Endothelial cell of umbilical vein (primary cell): ENCODE measurements around the gene MYT1. TPM values are rescaled to one million over a fixed set of nuclear protein-coding genes. Genes with fewer than 3 reads are reported as not detected.

ENCODE experiments used
- BruUV-seq: library from RNA; stranded (reverse); fragments of 400-500 nt; replicated peaks from 2 replicates; lab custom pipeline; 2021; lab: Mats Ljungman, UMichigan
- CTCF ChIA-PET: fragments of 300-600, 350-600 bp; sonication (Branson Sonifier 250); formaldehyde crosslinking; loops from one replicate; lab custom pipeline; 2021; ENCODE audit warnings: antibody characterized with exemption, inconsistent platforms; lab: Charles Lee
- POLR2A ChIA-PET: fragments of 300-600, 350-600 bp; sonication (Branson Sonifier 250); formaldehyde crosslinking; loops from one replicate; lab custom pipeline; 2021; ENCODE audit warnings: antibody characterized with exemption, inconsistent platforms; lab: Charles Lee
- DNase-seq: peaks from one replicate; pipeline ENCODE4 v3.0.0-alpha.2; 2011; ENCODE audit warnings: low read depth, low spot score
- FAIRE-seq: peaks from 2 replicates; lab custom pipeline; 2011; peaks lifted over from hg19 to GRCh38; lab: Jason Lieb, UNC
- H2AFZ ChIP-seq: 2 replicates; pipeline ENCODE4 v1.6.0; 2012; ENCODE audit warnings: low read depth, low read length, control low read depth, inconsistent platforms
- H3K27ac ChIP-seq: 2 replicates; pipeline ENCODE4 v1.5.1; 2011; ENCODE audit warnings: low read depth, mild to moderate bottlenecking, control low read depth, low read length, moderate library complexity; ENCODE audit not compliant: insufficient read depth
- H3K27me3 ChIP-seq, 2 experiments: 2 replicates each; pipeline versions ENCODE4 v1.6.0 to v1.6.1; 2011; ENCODE audit warnings: low read length in 2 of 2, mixed read lengths in 1 of 2; ENCODE audit not compliant: control insufficient read depth in 2 of 2, insufficient read depth in 2 of 2
- H3K36me3 ChIP-seq, 2 experiments: 2 replicates in 1 of 2; 3 replicates in 1 of 2; pipeline ENCODE4 v1.5.1; 2011; ENCODE audit warnings: low read length in 2 of 2, mild to moderate bottlenecking in 1 of 2, moderate library complexity in 1 of 2; ENCODE audit not compliant: control insufficient read depth in 2 of 2, insufficient read depth in 2 of 2; ENCODE audit errors: extremely low read depth in 1 of 2
- H3K4me1 ChIP-seq: 3 replicates; pipeline ENCODE4 v1.5.1; 2011; ENCODE audit warnings: mild to moderate bottlenecking, low read length; ENCODE audit not compliant: control insufficient read depth, insufficient read depth; ENCODE audit errors: extremely low read depth
- H3K4me2 ChIP-seq: 2 replicates; pipeline ENCODE4 v1.6.1; 2011; ENCODE audit warnings: low read length, control low read depth, mixed read lengths; ENCODE audit not compliant: insufficient read depth
- H3K4me3 ChIP-seq, 3 experiments: fragments of 200-600 bp in 1 of 3; sonication (generic), shearing (Covaris generic) in 1 of 3; replicated peaks in 1 of 3; 2 replicates each; pipeline ENCODE4 v1.5.1; 2011 to 2016; ENCODE audit warnings: control low read depth in 3 of 3, low read length in 3 of 3, mild to moderate bottlenecking in 2 of 3, inconsistent platforms in 1 of 3, low read depth in 1 of 3, moderate library complexity in 1 of 3; ENCODE audit not compliant: insufficient read depth in 1 of 3
- H3K79me2 ChIP-seq: 2 replicates; pipeline ENCODE4 v1.6.0; 2012; ENCODE audit warnings: low read length, inconsistent platforms; ENCODE audit not compliant: control insufficient read depth, insufficient read depth
- H3K9ac ChIP-seq: replicated peaks from 2 replicates; pipeline ENCODE3; 2011; ENCODE audit warnings: low read length, control low read depth; ENCODE audit not compliant: insufficient read depth; ENCODE audit errors: extremely low read depth
- H3K9me1 ChIP-seq: replicated peaks from 3 replicates; pipeline ENCODE4 v1.6.0; 2011; ENCODE audit warnings: mild to moderate bottlenecking, low read length; ENCODE audit not compliant: control insufficient read depth, insufficient read depth; ENCODE audit errors: extremely low read depth
- H3K9me3 ChIP-seq: replicated peaks from 2 replicates; pipeline ENCODE4 v1.5.1; 2012; ENCODE audit warnings: low read length, inconsistent platforms; ENCODE audit not compliant: control insufficient read depth, insufficient read depth
- H4K20me1 ChIP-seq: replicated peaks from 2 replicates; pipeline ENCODE3; 2011; ENCODE audit warnings: mild to moderate bottlenecking, low read length; ENCODE audit not compliant: control insufficient read depth, insufficient read depth; ENCODE audit errors: extremely low read depth
- CTCF ChIP-seq, 2 donors: IDR thresholded peaks; 1 replicate in 1 of 2; 2 replicates in 1 of 2; pipeline ENCODE4 v1.5.1; 2011; ENCODE audit warnings: low read length in 2 of 2, mild to moderate bottlenecking in 2 of 2, moderate library complexity in 2 of 2, control low read depth in 1 of 2, inconsistent platforms in 1 of 2, low read depth in 1 of 2; ENCODE audit not compliant: insufficient read depth in 1 of 2; ENCODE audit errors: extremely low read depth in 1 of 2
- MYC ChIP-seq: IDR thresholded peaks from one replicate; pipeline ENCODE4 v1.6.1; 2011; ENCODE audit warnings: mild to moderate bottlenecking, low read depth, low read length
- dilution Hi-C: fragments of 300-500 bp; cut with MboI; formaldehyde crosslinking; loops from one replicate; pipeline ENCODE4 v1.15.0; 2019; ENCODE audit warnings: low sequenced_read_pairs; ENCODE audit not compliant: extremely low pct_ligation_motif_present
- intact Hi-C: fragments of 100-400 bp; cut with micrococcal nuclease; formaldehyde crosslinking; loops from one replicate; pipeline ENCODE4 v1.10.0; 2022
- polyA plus RNA-seq, 4 experiments: library from polyadenylated mRNA; depleted of rRNA in 3 of 4; stranded (reverse) in 3 of 4; unstranded in 1 of 4; fragments of >200 nt; gene quantifications; 2 replicates each; pipeline versions ENCODE4 v1.2.1 to v1.2.3, GENCODE V29; 2011 to 2012; ENCODE audit warnings: missing spikeins in 1 of 4
- total RNA-seq: library from RNA; stranded (reverse); gene quantifications from 2 replicates; pipeline ENCODE4 v1.2.3, GENCODE V29; 2021

The MYT1 gene
- total and polyA plus RNA-seq, 2 donors (not counting 3 experiments of a cell fraction or from before 2014, with no cell fraction given), result not detected

GRCh38 chr20:64156136-64156885, 7.9 kb upstream of the MYT1 start:
- Histone ChIP-seq H4K20me1 (no peaks in the 10 kb centered on the region), H3K4me1 (no peaks in the 10 kb centered on the region), H3K79me2 (no peaks in the 10 kb centered on the region), H3K27me3 (peaks cover 4% of the 10 kb centered on the region in 2 experiments), H3K9me3 (no peaks in the 10 kb centered on the region), H3K4me3 (no peak overlapping the region), H3K9me1 (no peaks in the 10 kb centered on the region), H2AFZ (no peak overlapping the region), H3K27ac (no peak overlapping the region), H3K36me3 (no peaks in the 10 kb centered on the region), H3K9ac (no peak overlapping the region), H3K4me2 (no peak overlapping the region)
- intact Hi-C loops, result no loop called here
- CTCF ChIA-PET, result interaction anchor here (1.1 kb wide), 1 partner anchor 73 kb away, joined by 3 read pairs; no protein-coding TSS in a partner anchor
- dilution Hi-C loops, result no loop called here
- TF ChIP-seq MYC (no peak), CTCF (IDR thresholded peaks at IDR 0.05; ENCODE audit: extremely low read depth in 1 of 2, insufficient read depth in 1 of 2, low read depth in 1 of 2, low read length in 2 of 2) (no peak)
- DNase-seq (no peak), FAIRE-seq (no peak)
- POLR2A ChIA-PET, result interaction anchor here (0.6 kb wide), 1 partner anchor 1957 kb away, joined by 8 read pairs; no protein-coding TSS in a partner anchor
- no TSS peak for BruUV-seq
